OCI-LY7 (cell line): ENCODE data around the gene HOXC4. TPM values are rescaled to one million over a fixed set of nuclear protein-coding genes. Genes with fewer than 3 reads are reported as not detected.

Experiments
- BruUV-seq: library from RNA; stranded (reverse); fragments of 400-500 nt; replicated peaks from 2 replicates; lab custom pipeline; 2021; lab: Mats Ljungman, UMichigan
- CTCF ChIA-PET: fragments of 300-600 bp; sonication (Branson Sonifier 250); formaldehyde crosslinking; loops from one replicate; lab custom pipeline; 2022; ENCODE audit warnings: antibody characterized with exemption; ENCODE audit not compliant: unreplicated experiment; lab: Charles Lee
- POLR2A ChIA-PET: fragments of 300-600 bp; sonication (Branson Sonifier 250); formaldehyde crosslinking; loops from one replicate; lab custom pipeline; 2022; ENCODE audit warnings: antibody characterized with exemption; lab: Charles Lee
- DNase-seq: peaks from one replicate; pipeline ENCODE4 v3.0.0-alpha.2; 2015; ENCODE audit warnings: low spot score
- H2AFZ ChIP-seq: fragments of 200-600 bp; sonication (generic), shearing (Covaris generic); 2 replicates; pipeline ENCODE4 v1.6.1; 2014; ENCODE audit warnings: mild to moderate bottlenecking, antibody characterized with exemption, low read length, moderate library complexity
- H3K27ac ChIP-seq: fragments of 200-600 bp; sonication (generic); 2 replicates; pipeline ENCODE4 v1.5.1; 2014; ENCODE audit warnings: mixed run types, low read depth, mild to moderate bottlenecking, moderate library complexity, low read length, inconsistent platforms; ENCODE audit not compliant: poor library complexity, severe bottlenecking
- H3K36me3 ChIP-seq: fragments of 200-600 bp; sonication (generic); 2 replicates; pipeline ENCODE4 v1.6.1; 2014; ENCODE audit warnings: mild to moderate bottlenecking, antibody characterized with exemption, low read length, moderate library complexity, mixed read lengths; ENCODE audit not compliant: insufficient read depth
- H3K4me1 ChIP-seq: fragments of 200-600 bp; sonication (generic); 2 replicates; pipeline ENCODE4 v1.5.1; 2014; ENCODE audit warnings: mild to moderate bottlenecking, low read length; ENCODE audit not compliant: insufficient read depth, poor library complexity, severe bottlenecking
- H3K4me2 ChIP-seq: fragments of 200-600 bp; sonication (generic); 2 replicates; pipeline ENCODE4 v1.6.1; 2014; ENCODE audit warnings: mild to moderate bottlenecking, low read length
- H3K4me3 ChIP-seq: fragments of 200-600 bp; sonication (generic); 2 replicates; pipeline ENCODE4 v1.5.1; 2014; ENCODE audit warnings: mild to moderate bottlenecking, low read depth, low read length; ENCODE audit not compliant: poor library complexity, severe bottlenecking
- H3K79me2 ChIP-seq: fragments of 200-600 bp; sonication (generic); 2 replicates; pipeline ENCODE4 v1.6.1; 2016; ENCODE audit warnings: low read depth, mild to moderate bottlenecking, low read length, moderate library complexity, mixed read lengths; ENCODE audit not compliant: insufficient read depth
- H3K9me2 ChIP-seq: fragments of 200-600 bp; sonication (generic); 2 replicates; pipeline ENCODE4 v1.6.1; 2016; ENCODE audit warnings: mild to moderate bottlenecking, low read length, mixed read lengths; ENCODE audit not compliant: insufficient read depth
- H3K9me3 ChIP-seq: fragments of 200-600 bp; sonication (generic); 2 replicates; pipeline ENCODE4 v1.6.1; 2014; ENCODE audit warnings: mild to moderate bottlenecking, mixed run types, low read length, mixed read lengths
- H4K20me1 ChIP-seq: fragments of 200-600 bp; sonication (generic); 2 replicates; pipeline ENCODE4 v1.6.1; 2014; ENCODE audit warnings: mild to moderate bottlenecking, antibody characterized with exemption, low read length, moderate library complexity, mixed read lengths; ENCODE audit not compliant: insufficient read depth
- CTCF ChIP-seq: fragments of 200-600 bp; sonication (generic); conservative IDR thresholded peaks from 2 replicates; pipeline ENCODE4 v1.5.1; 2014; ENCODE audit warnings: mild to moderate bottlenecking, antibody characterized with exemption, low read length, moderate library complexity, mixed read lengths
- EZH2phosphoT487 ChIP-seq: fragments of 200-600 bp; sonication (generic); IDR thresholded peaks from 2 replicates; pipeline ENCODE4 v1.6.1; 2018; ENCODE audit warnings: low read depth, borderline replicate concordance, mild to moderate bottlenecking, mixed run types, antibody characterized with exemption, low read length, moderate library complexity, mixed read lengths
- intact Hi-C: fragments of 100-400 bp; cut with micrococcal nuclease; formaldehyde crosslinking; loops from one replicate; pipeline ENCODE4 v1.10.0; 2022; ENCODE audit not compliant: unreplicated experiment
- total RNA-seq, 2 experiments: library from RNA; depleted of rRNA in 1 of 2; stranded (reverse); fragments of >200 nt in 1 of 2; shearing (Covaris generic) in 1 of 2; gene quantifications; 2 replicates each; pipeline ENCODE4 v1.2.3, GENCODE V29; 2014 to 2022

Gene HOXC4
- total RNA-seq, 2 experiments from 2014 or later = 7.1 to 20.0 TPM

- no TSS peak for BruUV-seq
- Histone ChIP-seq H3K4me1 (peaks cover 47% of the 10 kb centered on the region), H3K9me2 (no peaks in the 10 kb centered on the region), H3K36me3 (no peaks in the 10 kb centered on the region), H3K79me2 (no peaks in the 10 kb centered on the region), H3K27ac (no peak overlapping the region), H3K9me3 (no peaks in the 10 kb centered on the region), H2AFZ (no peak overlapping the region), H3K4me3 (no peak overlapping the region), H4K20me1 (no peaks in the 10 kb centered on the region), H3K4me2 (0 out of 2 replicates have a peak overlapping the region, but pooled peaks have one; percentile 52)
- CTCF ChIA-PET = interaction anchor here (0.5 to 1.4 kb wide), 8 partner anchors 8 to 171 kb away, joined by 3 to 10 read pairs (median 3); no protein-coding TSS in a partner anchor
- POLR2A ChIA-PET = interaction anchor here (0.8 to 1.8 kb wide), 7 partner anchors 9 to 169 kb away, joined by 3 to 10 read pairs (median 3); partner anchors contain the start of gene HOXC4
- TF ChIP-seq CTCF (no peak), EZH2phosphoT487 (no peak)
- intact Hi-C loops = loop anchor here (1.0 to 2.0 kb wide), 4 partner anchors 26 to 169 kb away; no protein-coding TSS in a partner anchor
- DNase-seq = no peak
Measured at GRCh38 chr12:54032086-54032619, 21.5 kb upstream of the HOXC4 start.

GRCh38 chr12:54032627-54033100, 21.0 kb upstream of the HOXC4 start, which contains the start of gene HOXC5:
TSS of gene HOXC5 (plus strand) at chr12:54033050. CDS start at chr12:54033123, 73 bp downstream.
- peak; percentile 99 for TF ChIP-seq CTCF
- TF ChIP-seq EZH2phosphoT487 = no peak
- Histone ChIP-seq H3K9me2 (no peaks in the 10 kb centered on the region), H3K4me1 (peaks cover 46% of the 10 kb centered on the region), H3K36me3 (no peaks in the 10 kb centered on the region), H3K4me3 (peak within 1 kb of the TSS; percentile 47), H3K9me3 (no peaks in the 10 kb centered on the region), H3K79me2 (no peaks in the 10 kb centered on the region), H4K20me1 (no peaks in the 10 kb centered on the region), H3K4me2 (peak within 1 kb of the TSS; percentile 52), H3K27ac (no peak within 1 kb of the TSS), H2AFZ (peak within 1 kb of the TSS; percentile 33; the same call in 1 of the 2 replicates)
- ChIA-PET CTCF (interaction anchor here (0.5 to 1.4 kb wide), 8 partner anchors 9 to 170 kb away, joined by 3 to 10 read pairs (median 3); no protein-coding TSS in a partner anchor), POLR2A (interaction anchor here (0.8 to 1.8 kb wide), 7 partner anchors 9 to 169 kb away, joined by 3 to 10 read pairs (median 3); partner anchors contain the start of gene HOXC4)
- peak; percentile 75 for DNase-seq
- intact Hi-C loops = loop anchor here (1.0 to 2.0 kb wide), 4 partner anchors 26 to 169 kb away; no protein-coding TSS in a partner anchor
- BruUV-seq = no TSS peak
